GM19468 (cell line): ENCODE measurements around the gene NIN.
"Not testable (repeated sequence)": the region's sequence is repeated elsewhere in the genome, so short reads cannot be mapped to it uniquely, and the experiment has no call there.

Experiments used
- ATAC-seq: cut with Tn5 transposase; IDR thresholded peaks from one replicate; pipeline ENCODE4 v1.9.1; 2021; ENCODE audit warnings: mild to moderate bottlenecking, moderate library complexity, moderate number of reproducible peaks; ENCODE audit not compliant: unreplicated experiment; ENCODE audit errors: extremely low read depth

NIN gene

GRCh38 chr14:50821510-50822464, 9.2 kb downstream of the NIN start:
- no peak for ATAC-seq

- no peak for ATAC-seq
Measured at GRCh38 chr14:50820786-50821509, 10.0 kb downstream of the NIN start.

- not testable (repeated sequence) for ATAC-seq
Measured at GRCh38 chr14:50819303-50819702, 11.7 kb downstream of the NIN start.

- no peak for ATAC-seq
Measured at GRCh38 chr14:50816395-50817047, 14.4 kb downstream of the NIN start.

- ATAC-seq = not testable (repeated sequence)
Measured at GRCh38 chr14:50815526-50815925, 15.4 kb downstream of the NIN start.

- not testable (repeated sequence) for ATAC-seq
Measured at GRCh38 chr14:50815058-50815457, 15.9 kb downstream of the NIN start.

GRCh38 chr14:50814161-50814560, 16.8 kb downstream of the NIN start:
- ATAC-seq = no peak

GRCh38 chr14:50813544-50813863, 17.5 kb downstream of the NIN start:
- no peak for ATAC-seq

GRCh38 chr14:50812856-50813543, 18.0 kb downstream of the NIN start:
- ATAC-seq = no peak

- ATAC-seq = no peak
Measured at GRCh38 chr14:50812180-50812579, 18.8 kb downstream of the NIN start.

- no peak for ATAC-seq
Measured at GRCh38 chr14:50808053-50808452, 22.9 kb downstream of the NIN start.

GRCh38 chr14:50806241-50806933, 24.6 kb downstream of the NIN start:
- ATAC-seq = no peak

GRCh38 chr14:50805396-50805795, 25.6 kb downstream of the NIN start:
- no peak for ATAC-seq

- no peak for ATAC-seq
Measured at GRCh38 chr14:50804181-50804721, 26.7 kb downstream of the NIN start.

- ATAC-seq = no peak
Measured at GRCh38 chr14:50801706-50802105, 29.3 kb downstream of the NIN start.

- ATAC-seq = no peak
Measured at GRCh38 chr14:50800032-50800431, 30.9 kb downstream of the NIN start.

GRCh38 chr14:50798048-50798421, 32.9 kb downstream of the NIN start:
- peak; percentile 47 for ATAC-seq

GRCh38 chr14:50797250-50798047, 33.5 kb downstream of the NIN start:
- ATAC-seq = no peak

- ATAC-seq = no peak
Measured at GRCh38 chr14:50796390-50796789, 34.6 kb downstream of the NIN start.
